HG03354 (cell line): ENCODE results near the gene NAA40.

Experiments
- ATAC-seq: cut with Tn5 transposase; IDR thresholded peaks from one replicate; pipeline ENCODE4 v1.9.1; 2021; ENCODE audit warnings: mild to moderate bottlenecking; ENCODE audit not compliant: unreplicated experiment, poor library complexity, severe bottlenecking

Gene NAA40

GRCh38 chr11:63911876-63912275, 26.9 kb upstream of the NAA40 start:
- no peak for ATAC-seq

- ATAC-seq = no peak
These were observed 26.1 kb upstream of the NAA40 start for GRCh38 chr11:63912678-63913077.

DNA sequence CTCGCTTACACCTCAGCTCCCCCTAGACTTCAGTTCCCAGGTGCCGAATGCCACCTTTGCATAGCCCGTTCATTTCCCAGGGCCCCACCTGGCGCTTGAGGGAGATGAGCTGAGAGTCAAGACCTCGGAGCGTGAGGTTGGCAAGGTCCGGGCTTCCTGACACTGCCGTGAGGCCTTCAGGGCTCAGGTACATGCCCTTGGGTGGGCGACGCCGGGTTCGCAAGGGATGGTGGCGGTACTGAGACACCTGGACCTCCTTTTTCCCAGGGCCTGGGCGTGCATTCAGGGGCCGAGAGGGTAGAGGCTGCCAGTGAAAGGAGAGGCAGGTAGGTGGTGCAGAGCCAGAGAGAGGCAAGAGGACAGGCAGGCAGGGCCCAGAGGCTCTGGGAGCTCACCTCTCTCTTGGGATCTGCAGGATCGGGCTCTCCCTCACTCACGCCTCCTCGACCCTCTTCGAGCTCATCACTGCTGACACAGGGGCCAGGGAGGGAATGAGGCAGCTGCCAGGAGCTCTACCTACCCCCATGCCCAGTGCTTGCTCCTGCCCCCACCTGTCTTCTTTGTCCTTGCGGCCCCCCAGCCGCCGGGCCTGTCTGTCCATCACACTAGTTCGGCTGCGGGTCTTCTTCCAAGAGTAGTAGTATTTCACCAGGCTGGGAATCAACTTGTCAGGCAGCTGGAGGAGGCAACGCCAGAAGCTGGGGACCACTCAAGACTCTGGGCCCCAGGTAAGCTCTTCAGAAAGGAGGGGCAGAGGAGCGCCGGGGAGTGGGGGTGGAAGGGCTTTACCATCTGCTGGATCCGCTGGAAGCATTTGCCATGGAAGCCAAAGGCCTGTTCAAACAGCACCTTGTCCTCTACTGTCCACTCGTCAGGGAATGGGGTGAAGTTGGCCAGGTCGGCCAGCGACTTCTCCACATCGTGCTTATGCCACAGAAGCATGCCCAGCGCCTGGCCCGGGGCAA, 24.7 kb upstream of the NAA40 start:
- ATAC-seq = no peak

- no peak for ATAC-seq
These were observed 23.7 kb upstream of the NAA40 start for GRCh38 chr11:63914896-63915691.

GRCh38 chr11:63915961-63916836, 22.6 kb upstream of the NAA40 start:
- no peak for ATAC-seq

- ATAC-seq = peak; percentile 48
These were observed 21.7 kb upstream of the NAA40 start, which contains the start of gene RCOR2 for GRCh38 chr11:63916837-63917691. Gene RCOR2 (minus strand): TSS chr11:63917164. CDS start chr11:63916456, 708 bp downstream.

- no peak for ATAC-seq
These were observed 20.9 kb upstream of the NAA40 start for GRCh38 chr11:63917692-63918506.

- ATAC-seq = no peak
These were observed 20.2 kb upstream of the NAA40 start for GRCh38 chr11:63918507-63919191.

DNA sequence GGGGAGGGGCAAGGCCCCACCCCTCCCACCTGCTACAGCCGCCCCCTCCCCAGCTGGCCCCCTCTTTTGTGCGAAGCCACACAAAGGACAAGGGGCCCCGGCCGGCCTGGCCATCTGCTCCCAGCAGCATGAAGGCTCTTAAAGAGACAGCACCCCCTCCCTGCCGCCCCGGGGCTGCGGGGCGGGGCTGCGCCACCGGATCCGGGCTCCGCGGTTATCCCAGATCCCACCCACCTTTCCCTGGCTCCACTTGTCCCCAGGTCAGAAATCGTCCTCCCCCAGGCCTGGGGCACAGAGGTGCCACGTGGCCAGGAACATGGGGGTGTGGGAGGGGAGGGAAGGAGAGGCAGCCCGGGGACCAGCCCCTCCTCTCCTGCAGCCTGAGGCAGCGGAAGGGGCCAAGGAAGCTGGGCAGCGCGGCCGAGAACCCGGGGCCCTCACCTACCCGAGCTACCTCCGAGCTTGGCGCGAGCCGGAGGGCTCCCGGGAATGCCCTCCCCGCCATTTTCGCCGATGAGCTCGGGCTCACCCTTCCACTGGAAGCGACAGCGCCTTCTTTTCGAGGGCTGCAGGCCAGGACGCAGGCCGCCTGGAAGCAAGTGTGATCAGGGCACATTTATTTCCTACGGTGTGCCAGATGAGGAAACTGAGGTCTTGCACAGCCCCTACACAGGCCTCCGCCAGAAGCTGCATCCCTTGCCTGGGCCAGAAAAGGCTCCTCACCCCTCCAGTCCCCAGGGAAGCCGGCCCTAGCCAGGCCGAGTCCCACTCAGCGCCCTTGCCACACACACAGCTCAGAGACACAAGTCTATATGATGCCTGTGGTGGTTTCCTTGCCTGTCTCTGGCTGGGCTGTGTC, 19.3 kb upstream of the NAA40 start:
- no peak for ATAC-seq

- ATAC-seq = no peak
These were observed 18.5 kb upstream of the NAA40 start for GRCh38 chr11:63920126-63920938.

- ATAC-seq = no peak
These were observed 17.8 kb upstream of the NAA40 start for GRCh38 chr11:63920939-63921417.

DNA sequence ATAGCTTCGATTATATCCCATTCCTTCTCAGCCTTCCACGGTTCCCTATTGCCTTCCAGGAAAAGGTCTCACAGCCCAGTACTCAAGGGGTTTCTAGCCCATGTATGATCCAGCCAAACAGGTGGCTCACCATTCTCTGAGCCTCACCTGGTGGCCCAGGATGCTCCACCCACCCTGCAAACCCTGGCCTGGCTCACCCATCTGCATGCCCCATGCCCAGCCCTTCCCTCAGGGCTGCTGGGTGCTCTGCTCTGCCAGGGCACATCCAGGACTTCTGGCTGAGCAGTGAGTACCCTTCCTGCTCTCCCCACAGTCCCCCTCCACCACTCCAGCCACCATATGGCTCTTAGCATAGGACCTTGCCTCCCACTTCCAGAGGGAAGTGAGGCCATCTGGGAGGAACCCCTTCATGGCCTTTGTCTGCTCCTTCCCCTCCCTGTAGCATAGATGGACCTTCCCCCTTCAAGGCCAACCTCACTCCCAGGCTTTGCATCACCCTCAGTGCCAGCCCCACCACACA, 16.1 kb upstream of the NAA40 start:
- ATAC-seq = no peak

- ATAC-seq = no peak
These were observed 15.5 kb upstream of the NAA40 start for GRCh38 chr11:63923319-63923718.

- no peak for ATAC-seq
These were observed 9.2 kb upstream of the NAA40 start for GRCh38 chr11:63929616-63930015.

DNA sequence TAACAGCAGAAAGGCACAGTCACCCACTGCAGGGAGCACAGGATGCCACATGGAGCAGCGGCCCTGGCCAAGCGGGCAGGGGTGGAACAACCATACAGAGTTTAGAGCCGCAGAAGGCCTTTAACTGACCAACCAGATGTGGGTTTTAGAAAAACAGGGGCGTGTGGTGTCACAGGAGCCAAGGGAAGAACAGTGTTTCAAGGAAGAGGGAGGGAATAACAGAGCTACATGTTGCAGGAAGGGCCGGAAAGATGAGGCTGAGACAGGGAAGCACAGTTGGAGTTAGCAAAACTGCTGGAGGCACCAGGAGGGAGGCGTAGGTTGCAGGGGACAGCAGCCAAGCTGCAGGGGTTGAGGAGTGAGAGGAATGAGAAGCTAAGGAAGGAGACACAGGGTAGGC, 7.8 kb upstream of the NAA40 start:
- ATAC-seq = no peak
